PFSK-1 (cell line): ENCODE results near the gene FOXL2NB.

ENCODE experiments used
- FOXP2 ChIP-seq: optimal IDR thresholded peaks from 2 replicates; pipeline ENCODE3; 2011; ENCODE audit warnings: borderline replicate concordance, control low read depth, inconsistent platforms; ENCODE audit not compliant: insufficient read depth; ENCODE audit errors: extremely low read length, extremely low read depth
- POLR2AphosphoS5 ChIP-seq: IDR thresholded peaks from 2 replicates; pipeline ENCODE4 v1.6.1; 2012; ENCODE audit warnings: low read depth, mild to moderate bottlenecking, control low read depth, low read length, moderate library complexity
- SIN3A ChIP-seq: IDR thresholded peaks from 2 replicates; pipeline ENCODE4 v1.6.1; 2012; ENCODE audit warnings: mild to moderate bottlenecking, low read length, moderate library complexity, borderline replicate concordance; ENCODE audit not compliant: insufficient read depth
- TAF1 ChIP-seq: IDR thresholded peaks from 2 replicates; pipeline ENCODE4 v1.6.1; 2012; ENCODE audit warnings: low read length, control low read depth, borderline replicate concordance; ENCODE audit not compliant: insufficient read depth
- TF ChIP-seq, protein P1 (sequence below), 2 experiments: IDR thresholded peaks; 2 replicates each; pipeline versions ENCODE4 v1.6.1 to v1.8.0; 2011 to 2012; ENCODE audit warnings: low read depth in 2 of 2, low read length in 2 of 2, control low read depth in 1 of 2, inconsistent platforms in 1 of 2, mild to moderate bottlenecking in 1 of 2, moderate library complexity in 1 of 2; ENCODE audit not compliant: insufficient read depth in 1 of 2

The FOXL2NB gene

GRCh38 chr3:138950006-138950644 lies 3.1 kb downstream of the FOXL2NB start:
- no peak for TF ChIP-seq FOXP2

GRCh38 chr3:138950701-138951100 lies 3.7 kb downstream of the FOXL2NB start:
- TF ChIP-seq, protein P1, sequence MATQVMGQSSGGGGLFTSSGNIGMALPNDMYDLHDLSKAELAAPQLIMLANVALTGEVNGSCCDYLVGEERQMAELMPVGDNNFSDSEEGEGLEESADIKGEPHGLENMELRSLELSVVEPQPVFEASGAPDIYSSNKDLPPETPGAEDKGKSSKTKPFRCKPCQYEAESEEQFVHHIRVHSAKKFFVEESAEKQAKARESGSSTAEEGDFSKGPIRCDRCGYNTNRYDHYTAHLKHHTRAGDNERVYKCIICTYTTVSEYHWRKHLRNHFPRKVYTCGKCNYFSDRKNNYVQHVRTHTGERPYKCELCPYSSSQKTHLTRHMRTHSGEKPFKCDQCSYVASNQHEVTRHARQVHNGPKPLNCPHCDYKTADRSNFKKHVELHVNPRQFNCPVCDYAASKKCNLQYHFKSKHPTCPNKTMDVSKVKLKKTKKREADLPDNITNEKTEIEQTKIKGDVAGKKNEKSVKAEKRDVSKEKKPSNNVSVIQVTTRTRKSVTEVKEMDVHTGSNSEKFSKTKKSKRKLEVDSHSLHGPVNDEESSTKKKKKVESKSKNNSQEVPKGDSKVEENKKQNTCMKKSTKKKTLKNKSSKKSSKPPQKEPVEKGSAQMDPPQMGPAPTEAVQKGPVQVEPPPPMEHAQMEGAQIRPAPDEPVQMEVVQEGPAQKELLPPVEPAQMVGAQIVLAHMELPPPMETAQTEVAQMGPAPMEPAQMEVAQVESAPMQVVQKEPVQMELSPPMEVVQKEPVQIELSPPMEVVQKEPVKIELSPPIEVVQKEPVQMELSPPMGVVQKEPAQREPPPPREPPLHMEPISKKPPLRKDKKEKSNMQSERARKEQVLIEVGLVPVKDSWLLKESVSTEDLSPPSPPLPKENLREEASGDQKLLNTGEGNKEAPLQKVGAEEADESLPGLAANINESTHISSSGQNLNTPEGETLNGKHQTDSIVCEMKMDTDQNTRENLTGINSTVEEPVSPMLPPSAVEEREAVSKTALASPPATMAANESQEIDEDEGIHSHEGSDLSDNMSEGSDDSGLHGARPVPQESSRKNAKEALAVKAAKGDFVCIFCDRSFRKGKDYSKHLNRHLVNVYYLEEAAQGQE (IDR thresholded peaks at IDR 0.05; ENCODE audit: insufficient read depth in 1 of 2, low read depth in 2 of 2, low read length in 2 of 2): no peak
- TF ChIP-seq POLR2AphosphoS5: no peak
- no peak for TF ChIP-seq SIN3A
- no peak for TF ChIP-seq FOXP2
- no peak for TF ChIP-seq TAF1

DNA sequence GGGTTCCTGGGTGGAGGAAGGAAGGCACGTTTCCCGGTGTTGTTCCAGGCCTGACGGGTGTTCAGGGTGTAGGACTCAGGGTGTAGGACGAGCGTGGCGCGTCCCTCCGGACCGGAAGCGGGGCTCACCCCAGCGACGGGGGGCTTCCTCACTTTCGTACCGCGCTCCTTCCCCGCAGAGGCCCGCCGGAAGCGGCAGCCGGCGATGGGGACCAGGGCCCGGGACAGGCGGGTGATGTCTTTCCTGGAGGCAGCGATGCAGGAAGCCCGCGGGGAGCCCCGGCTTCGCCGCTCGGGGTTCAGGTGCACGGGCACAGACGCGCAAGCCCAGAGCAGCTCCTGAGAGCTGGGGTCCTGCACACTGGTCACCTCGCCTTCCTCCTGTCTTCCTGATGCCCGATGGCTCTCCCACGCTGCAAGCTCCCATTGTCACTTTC lies 13.4 kb downstream of the FOXL2NB start:
- TF ChIP-seq SIN3A: no peak
- no peak for TF ChIP-seq POLR2AphosphoS5
- TF ChIP-seq TAF1: no peak
- no peak for TF ChIP-seq FOXP2
- TF ChIP-seq, protein P1 (IDR thresholded peaks at IDR 0.05; ENCODE audit: insufficient read depth in 1 of 2, low read depth in 2 of 2, low read length in 2 of 2): no peak

DNA sequence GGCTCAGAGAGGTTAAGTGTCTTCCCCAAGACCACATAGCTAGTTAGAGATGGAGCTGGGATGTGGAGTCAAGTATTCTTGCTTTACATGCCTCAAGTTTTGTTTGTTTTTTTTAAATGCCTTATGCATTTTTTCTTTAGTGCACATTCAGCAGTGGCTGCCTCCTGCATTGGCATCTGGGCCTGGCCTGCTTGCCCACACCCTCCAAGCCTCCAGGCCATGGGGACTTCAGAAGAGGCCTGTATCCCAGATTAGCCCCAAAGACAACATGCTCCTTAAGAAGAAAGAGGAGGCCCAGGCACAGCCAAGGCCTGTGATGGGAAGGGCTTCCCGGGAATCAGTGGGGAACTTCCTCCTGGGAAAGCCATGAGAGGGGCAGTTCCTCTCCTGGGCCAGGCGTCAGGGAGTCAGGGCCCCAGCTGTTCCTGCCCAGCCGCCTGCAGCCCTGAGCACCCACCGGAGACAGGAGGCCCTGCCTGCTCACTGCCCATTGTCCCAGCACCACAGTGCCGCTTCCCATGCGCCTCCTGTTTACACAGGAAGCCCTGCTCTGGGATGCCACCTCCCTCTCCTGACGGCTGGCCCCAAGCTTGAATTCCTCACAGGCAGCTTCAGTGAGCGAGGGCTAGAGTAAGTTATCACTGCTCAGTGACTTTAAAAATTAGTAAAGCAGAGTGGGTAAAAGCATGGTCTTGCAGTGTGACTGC lies 16.0 kb downstream of the FOXL2NB start:
- TF ChIP-seq POLR2AphosphoS5 (no peak), TAF1 (no peak), FOXP2 (no peak), SIN3A (no peak)
- TF ChIP-seq, protein P1 (IDR thresholded peaks at IDR 0.05; ENCODE audit: insufficient read depth in 1 of 2, low read depth in 2 of 2, low read length in 2 of 2): no peak

GRCh38 chr3:138964264-138964663 lies 17.2 kb downstream of the FOXL2NB start:
- TF ChIP-seq SIN3A: no peak
- TF ChIP-seq FOXP2: no peak
- TF ChIP-seq, protein P1 (IDR thresholded peaks at IDR 0.05; ENCODE audit: insufficient read depth in 1 of 2, low read depth in 2 of 2, low read length in 2 of 2): no peak
